HG02840 (cell line): ENCODE data around the gene DTNB.

Experiments
- ATAC-seq: cut with Tn5 transposase; IDR thresholded peaks from one replicate; pipeline ENCODE4 v1.9.1; 2021; ENCODE audit warnings: mild to moderate bottlenecking, moderate library complexity, moderate number of reproducible peaks; ENCODE audit not compliant: unreplicated experiment, low FRiP score

The DTNB gene

DNA sequence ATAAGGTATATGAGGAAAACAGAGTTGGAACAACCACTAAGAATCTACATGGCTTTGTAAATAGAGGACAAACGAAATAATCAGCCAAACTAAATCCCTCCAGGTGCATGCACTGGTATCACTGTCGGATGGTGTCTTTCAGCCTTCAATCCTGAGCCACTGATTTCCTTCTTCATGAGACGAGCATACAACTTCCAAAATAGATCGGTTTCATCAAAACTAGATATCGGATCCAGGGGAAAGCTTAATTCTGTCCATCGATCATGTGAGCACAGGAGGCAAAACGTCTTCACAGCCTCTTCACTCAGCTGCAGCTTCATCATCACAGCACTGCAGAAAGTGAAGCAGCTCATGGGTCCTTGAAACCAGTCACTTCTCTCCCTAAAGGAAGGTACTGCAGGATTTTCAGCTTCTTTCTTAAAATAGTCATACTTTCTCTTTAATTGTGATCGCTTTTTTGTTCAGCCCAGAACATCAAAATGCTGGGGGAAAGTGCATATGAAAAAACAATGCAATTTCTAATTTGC lies 80.5 kb downstream of the DTNB start:
- ATAC-seq: no peak

DNA sequence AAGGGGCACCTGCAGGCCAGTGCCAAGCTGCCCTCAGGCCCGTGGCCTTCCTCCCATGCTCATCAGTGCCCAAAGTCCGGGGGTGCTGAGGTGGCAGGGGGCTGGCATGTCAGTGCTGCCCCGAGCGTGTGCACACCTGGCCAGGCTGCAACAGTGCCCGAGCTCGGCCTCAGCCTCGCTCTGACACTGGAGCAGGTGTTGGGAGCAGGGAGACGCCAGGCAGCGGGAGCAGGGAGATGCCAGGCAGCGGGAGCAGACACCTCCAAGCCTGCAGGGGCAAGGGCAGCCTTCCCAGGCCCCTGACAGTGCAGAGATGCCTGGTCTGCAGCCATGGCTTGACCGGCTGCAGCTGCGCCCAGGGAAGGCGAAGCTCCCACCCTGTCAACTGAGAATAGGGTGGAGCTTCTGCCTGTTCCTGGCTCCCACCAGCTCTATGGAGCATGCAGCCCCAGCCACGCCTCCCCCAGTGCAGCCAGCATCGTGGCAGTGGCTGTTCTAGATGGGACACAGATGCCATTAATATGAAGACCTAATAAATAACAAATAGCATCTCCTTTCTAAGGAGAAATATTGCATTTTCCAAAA lies 82.4 kb downstream of the DTNB start:
- no peak for ATAC-seq

DNA sequence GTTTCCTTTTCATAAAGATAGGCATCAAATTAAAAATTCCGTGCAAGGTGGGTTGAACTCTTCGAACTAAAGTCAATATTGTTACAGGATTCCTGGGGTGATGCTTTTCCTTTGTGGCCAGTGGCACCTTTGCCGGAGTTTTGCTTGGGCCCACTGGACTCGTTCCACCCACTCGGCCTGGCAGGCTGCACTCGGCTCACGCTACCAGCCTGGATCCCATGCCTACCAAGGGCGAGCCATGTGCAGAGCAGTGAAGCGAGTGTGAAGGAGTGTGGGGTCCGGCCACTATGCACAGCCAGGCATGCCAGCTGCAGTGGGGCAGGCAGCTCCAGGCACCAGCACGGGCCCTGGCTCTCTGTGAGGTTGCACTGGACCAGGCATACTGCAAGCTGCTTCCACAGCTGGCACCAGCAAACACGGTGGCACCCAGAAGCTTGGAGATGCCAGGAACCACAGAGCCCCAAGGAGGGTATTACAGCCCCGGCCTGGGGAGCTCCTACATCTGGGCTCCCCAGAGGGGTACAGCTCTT lies 83.6 kb downstream of the DTNB start:
- no peak for ATAC-seq

DNA sequence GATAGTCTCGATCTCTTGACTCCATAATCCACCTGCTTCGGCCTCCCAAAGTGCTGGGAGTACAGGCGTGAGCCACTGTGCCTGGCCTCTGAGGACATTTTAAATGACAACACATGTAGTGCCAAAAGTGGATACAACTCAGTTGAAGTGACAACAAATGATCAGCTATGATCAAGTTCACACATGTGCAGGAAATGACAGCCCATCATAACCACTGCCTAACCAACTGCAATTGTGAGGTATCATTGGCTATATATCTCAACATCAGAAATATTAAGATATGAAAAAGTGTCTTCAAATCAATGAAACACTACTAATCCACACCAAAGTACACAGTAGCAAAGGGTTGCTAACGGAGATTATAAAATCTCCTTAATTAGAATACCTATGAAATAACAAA lies 84.8 kb downstream of the DTNB start:
- ATAC-seq: no peak

DNA sequence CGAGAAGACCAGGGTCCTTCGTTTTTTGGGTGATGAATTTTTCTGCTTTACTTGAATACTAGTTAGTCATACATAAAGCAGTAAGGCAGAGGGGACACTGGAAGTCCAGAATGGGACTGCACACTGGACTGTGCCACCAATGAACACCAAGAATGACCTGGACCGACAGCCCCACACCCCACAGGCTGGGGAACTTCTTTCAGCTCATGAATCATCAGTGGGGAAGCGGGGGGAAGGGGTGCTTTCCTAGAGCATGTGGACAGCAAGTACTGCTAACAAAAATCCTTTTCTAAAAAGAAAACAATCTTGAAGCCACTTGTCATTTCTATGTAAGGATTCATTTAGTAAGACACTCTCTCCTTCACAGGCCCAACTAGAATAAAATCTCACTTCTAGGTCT lies 86.0 kb downstream of the DTNB start:
- ATAC-seq: no peak

DNA sequence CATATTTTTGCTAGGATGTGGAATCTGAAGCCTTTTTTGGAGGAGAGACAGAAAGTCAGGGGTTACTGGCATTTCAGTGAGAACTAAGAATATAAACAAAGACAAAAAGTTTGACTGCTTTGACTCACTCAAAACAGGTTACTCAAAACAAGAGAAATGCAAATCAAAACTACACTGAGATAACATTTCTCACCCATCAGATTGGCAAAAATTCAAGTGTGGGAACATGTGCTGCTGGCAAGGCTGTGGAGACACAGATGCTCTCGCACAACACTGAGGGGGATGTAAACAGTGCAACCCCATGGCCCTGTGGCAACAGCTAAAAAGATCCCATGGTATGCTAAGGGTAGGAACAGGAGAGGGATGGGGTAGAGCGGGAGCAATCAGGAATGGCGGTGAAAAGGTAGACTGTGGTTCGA lies 86.6 kb downstream of the DTNB start:
- ATAC-seq: peak; percentile 62

DNA sequence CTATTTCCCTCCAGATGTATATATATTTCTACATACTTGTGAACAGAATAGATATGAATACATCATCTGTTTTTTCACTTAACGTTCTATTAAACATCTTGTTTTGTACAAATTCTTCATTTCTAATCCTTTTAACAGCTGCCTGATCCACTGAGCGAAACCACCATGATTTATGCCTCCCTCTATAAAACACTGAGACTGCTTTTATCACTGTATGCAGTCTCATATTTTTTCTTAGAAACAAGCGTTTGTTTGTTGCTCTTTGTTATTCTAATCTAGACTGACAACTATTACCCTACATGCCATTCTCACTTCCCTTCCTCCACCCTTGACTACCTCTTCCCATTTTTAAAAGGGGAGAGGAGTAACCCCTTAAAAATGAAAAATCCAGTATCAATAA lies 88.2 kb downstream of the DTNB start:
- ATAC-seq: no peak

DNA sequence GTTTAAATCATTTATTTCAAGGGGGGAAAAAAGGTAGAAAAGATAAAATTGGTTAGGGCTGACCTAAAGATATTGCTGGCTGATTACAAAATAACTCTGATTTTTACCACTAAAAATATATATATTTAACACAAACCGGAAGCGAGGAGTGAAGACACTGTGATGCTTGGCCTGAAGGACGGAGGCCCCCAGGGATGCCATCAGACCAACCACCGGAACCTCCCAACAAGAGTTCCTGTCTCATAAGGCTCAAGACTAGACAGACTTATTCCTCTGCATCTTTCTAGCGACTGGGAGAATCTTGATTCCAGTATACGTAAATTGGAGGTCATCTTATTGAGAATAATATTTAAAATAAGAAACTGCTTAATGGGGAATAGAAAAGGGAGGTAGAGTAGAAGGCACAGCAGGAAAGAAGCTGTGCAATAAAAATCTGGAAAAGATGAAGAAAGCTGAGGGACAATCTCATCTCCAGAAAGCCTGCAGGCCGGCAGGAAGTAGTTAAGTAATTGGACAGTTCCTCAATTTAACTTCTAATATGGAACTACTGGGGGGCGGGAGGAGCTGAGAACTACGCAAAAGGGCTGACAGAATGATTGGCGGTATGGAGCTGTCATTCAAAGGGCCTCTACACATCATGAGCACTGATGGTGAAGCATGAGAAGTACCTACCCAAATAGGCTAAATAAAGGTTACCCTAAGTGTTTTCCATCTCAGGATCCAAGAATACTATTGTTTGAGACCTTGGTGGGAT lies 91.1 kb downstream of the DTNB start:
- no peak for ATAC-seq

DNA sequence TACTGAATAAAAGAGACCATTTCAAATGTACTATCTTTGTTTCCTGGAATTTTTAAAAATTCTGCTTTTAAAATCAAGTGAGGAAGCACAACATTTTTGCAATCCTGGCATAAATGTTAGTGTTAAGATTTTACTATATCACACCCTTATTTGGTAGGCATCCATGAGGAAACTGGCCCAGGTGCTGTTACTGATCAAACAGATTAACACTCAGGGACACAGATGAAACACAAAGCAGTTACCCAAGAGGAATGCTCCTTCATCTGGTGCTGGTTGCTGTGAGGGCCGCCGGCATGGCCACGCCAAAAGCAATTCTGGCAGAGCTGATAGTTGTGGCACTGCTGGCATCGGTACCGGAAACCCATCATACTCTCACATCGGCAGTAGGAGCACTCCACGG lies 96.8 kb downstream of the DTNB start:
- ATAC-seq: no peak

DNA sequence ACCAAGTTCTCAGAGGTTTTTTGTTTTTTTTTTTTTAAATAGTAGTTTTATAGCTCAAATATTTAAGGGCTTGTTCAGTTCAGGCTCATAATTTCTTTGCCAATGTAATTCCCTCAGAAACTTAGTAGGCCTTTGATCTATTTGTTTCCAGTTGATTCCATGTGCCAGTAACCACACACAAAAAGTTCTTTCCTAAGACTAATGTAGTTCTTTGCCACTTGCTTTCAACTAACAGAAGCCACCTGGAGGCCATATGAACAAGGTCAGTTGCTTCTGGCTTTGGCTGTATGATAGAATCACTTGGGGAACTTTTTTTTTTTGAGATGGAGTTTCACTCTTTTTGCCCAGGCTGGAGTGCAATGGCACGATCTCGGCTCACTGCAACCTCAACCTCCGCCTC lies 100.7 kb downstream of the DTNB start:
- no peak for ATAC-seq

DNA sequence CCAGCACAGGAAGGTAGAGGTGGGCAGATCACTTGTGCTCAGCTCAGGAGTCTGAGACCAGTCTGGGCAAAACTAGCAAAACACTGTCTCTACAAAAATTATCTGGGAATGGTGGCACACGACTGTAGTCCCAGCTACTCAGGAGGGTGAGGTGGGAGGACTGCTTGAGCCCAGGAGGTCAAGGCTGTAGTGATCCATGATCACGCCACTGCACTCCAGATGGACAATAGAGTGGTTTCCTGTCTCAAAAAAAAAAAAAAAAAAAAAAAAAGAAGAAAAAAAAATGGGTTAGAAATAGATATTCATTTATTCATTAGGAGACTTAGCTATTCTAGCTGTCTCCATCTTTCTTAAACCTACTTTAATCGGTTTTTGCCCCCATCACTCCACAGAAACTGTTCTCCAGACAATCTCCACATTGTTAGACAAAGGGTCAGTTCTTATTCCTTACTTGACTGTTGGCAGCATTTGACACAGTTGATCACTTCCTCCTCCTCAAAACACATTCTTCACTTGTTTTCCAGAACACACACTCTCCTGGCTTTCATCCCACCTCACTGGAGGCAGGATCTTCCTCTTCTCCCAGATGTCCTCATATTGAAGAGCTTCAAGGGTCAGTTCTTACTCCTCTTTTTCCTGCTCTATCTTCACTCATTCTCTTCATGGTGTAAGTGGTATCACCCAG lies 103.1 kb downstream of the DTNB start:
- ATAC-seq: no peak

DNA sequence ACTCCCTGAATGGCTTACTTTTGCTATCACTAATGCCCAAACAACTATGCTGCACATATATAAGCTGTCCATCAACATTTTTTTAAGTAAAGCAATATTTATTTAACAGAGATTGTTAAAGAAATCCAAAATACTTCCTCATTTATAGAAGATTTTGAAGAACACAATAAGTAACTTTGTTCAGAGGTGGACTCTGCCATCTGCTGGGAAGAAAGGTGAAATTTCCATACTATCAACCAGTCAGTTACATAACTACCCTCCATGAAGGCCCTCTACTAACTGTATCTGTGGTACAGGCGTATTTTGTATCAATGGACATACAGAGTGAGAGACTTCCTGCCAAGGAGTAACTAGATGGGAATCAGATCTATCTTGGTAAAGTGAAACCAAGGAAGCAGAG lies 106.0 kb downstream of the DTNB start:
- ATAC-seq: no peak

DNA sequence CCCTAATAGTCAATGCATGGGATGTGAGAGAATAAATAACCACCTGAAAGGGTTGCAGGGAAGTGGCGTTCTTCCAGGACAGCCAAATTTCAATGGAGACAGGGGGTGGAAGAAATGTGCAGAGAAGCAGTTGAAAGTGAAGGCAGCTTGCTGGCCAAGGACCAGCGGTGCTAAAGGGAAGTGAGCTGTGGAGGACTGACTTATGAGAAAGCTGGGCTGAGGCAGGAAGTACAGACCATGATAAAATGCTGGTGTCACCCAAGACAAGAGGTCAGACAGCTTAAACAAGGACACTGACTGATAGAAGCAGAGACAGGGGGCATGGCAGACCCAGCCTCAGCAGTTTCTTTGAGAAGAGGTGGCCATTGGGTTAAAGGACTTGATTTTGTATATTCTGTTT lies 106.7 kb downstream of the DTNB start:
- ATAC-seq: no peak

DNA sequence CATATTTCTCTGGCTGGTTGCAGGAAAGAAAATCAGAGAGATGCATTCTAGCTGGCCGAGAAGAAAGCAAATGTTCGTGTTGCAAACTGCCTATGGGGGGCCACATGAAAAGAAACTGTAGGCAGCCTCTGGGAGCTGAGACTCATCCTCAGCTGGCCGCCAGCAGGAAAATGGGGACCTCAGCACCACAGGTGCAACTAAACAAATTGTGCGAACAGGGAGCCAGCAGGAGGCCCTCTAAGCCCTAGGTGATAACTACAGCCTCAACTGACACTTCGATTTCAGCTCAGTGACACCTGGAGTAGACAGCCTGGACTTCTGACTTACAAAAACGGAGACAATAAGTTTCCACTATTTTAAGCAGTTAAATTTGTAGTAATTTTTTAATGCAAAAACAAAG lies 107.3 kb downstream of the DTNB start:
- no peak for ATAC-seq

DNA sequence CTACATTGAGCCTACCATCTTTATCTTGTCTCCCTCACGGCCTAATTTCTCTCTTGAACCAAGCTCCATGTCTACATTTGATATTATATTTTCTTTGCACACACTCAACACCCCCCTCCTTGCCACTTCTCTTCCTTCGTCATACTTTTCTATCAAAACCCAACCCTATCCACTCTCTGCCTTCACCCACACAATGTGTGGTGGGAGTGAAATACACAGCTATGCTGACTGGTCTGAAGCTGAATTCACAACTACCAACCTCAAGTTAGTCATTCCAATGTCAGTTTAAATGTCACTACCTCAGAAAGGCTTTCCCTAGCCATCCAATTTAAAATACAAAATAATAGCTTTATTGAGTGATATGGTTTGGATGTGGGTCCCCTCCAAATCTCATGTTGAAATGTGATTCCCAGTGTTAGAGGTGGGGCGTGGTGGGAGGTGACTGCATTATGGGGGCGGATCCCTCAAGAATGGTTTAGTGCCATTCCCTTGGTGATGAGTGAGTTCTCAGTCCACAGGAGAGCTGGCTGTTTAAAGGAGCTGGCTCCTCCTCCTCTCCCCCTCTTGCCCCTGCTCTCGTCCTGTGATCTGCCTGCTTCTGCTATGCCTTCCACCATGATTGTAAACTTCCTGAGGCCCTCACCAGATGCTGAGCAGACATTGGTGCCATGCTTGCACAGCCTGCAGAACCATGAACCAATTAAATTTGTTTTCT lies 112.1 kb downstream of the DTNB start:
- ATAC-seq: no peak

DNA sequence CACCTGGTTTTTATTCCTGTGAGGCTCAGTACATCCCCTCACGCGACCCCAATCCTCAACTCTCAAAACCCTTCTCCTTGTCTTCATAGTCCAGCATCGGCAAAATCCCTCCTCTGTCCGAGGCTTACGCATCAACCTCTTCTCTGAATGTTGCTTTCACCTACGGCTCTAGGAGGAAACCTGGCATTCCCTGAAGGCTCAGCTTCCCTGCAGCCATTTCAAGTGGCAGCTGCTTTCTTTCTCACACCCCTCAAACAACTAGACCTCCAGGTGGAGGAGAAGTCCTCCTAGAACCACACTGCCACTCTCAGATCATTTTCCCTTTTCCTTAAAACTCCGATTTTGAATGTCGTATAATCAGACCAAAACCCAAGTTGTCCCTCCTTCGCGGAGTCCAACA lies 114.2 kb downstream of the DTNB start:
- no peak for ATAC-seq

DNA sequence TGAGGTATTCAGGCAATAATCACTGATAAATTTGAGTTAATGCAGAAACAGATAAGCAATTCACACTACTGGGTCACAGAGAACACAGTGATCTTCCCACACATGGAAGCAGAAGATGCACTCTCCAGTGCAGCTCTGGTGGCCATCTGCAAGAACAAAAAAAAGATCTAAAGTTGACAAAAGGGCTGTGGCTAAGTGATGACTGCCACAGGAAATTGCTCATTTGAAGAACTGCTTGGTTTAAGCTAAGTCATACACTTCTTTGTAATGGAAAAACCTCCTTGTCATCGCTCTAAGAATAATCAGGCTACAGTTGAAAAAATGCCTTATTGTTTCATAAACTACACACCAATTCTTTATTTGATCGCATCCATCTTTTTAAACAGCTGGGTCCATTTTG lies 115.1 kb downstream of the DTNB start:
- peak; percentile 79 for ATAC-seq

DNA sequence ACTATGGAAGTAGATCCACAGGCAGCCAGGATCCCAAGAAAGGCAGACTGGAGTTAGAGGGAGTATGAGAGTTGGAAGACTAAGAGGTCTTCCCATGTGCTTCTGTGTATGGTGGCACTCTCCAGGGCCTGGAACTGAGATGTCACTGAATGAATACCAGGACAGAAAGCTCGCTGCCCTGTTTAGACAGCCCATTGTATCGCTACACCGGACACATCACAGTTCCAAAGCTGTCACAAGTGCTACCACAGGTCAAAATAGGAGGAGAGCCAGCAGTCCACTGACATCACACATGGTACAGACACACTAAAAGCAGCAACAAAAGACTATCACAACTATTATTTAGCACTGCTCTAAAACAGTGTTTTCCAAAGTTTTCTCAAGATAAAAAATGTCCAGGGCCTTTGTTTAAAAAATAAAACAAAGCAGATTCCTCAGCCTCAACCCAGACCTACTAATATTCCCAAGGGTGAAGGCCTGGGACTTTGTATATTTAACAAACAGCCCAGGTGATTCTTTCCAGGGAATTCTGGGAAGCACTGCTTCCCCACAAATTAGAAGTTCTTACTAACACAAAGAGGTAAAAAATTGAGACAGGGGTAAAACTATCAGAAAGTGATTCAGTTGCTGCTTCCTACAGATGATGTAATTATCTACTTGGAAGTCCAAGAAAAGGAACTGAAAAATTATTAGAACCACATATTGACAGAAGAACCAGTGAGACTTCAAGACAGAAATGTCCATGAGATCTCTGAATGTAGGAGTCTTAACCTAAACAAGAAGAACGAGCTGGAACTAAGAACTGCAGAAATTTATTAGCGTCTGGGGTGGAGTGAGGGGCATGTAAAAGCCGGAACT lies 116.0 kb downstream of the DTNB start:
- ATAC-seq: peak; percentile 37

DNA sequence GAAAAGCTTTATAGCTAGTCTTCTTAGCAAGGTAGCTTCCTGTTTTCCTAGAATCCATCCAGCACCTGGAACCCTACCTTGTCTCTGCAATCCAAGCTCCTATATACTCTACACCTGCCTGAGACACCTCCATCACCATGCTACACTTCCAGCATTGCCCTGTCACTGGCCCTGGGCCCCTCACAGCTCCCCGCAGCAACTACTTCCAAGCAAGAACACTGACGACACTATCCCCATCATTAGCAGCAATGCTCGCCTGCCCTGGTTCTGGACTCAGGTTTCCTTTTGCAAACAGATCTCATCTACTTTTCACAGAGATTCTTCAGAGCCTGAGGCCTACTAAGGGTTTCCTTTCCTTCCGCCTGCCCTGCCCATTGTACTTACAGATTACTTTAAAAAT lies 121.1 kb downstream of the DTNB start:
- no peak for ATAC-seq

DNA sequence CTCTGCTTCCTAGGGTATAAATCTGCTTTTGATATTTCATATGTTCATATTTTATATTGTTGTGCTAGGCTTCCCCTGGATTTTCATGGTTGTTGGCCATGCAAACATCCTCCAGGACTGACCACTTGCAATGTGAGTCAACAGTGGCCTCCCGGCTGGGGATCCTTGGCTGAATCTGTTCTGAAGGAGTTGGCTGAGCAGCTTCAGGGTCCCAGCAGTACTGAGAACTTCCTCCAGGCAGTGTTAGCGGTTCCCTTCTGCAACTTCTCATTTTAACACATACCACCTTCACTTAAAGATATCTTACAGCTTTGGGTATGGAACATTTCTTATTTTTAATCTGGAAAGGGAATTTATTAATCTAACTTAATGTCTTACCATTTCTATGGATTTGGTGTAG lies 122.1 kb downstream of the DTNB start:
- ATAC-seq: no peak
